Measurements from ENCODE around the gene JAM3.

GRCh38 chr11:134024420-134025081 is 44.3 kb upstream of the JAM3 start:
- TF ChIP-seq CTCF (IDR thresholded peaks at IDR 0.05; ENCODE audit: poor library complexity, severe bottlenecking) (no peak), MXI1 (conservative IDR thresholded peaks at IDR 0.05; ENCODE audit: poor library complexity, severe bottlenecking) (no peak), EZH2 (IDR thresholded peaks at IDR 0.05; ENCODE audit: borderline replicate concordance, insufficient read depth, low read length, poor library complexity, severe bottlenecking) (no peak), REST (IDR thresholded peaks at IDR 0.05; ENCODE audit: borderline replicate concordance) (no peak), RAD21 (conservative IDR thresholded peaks at IDR 0.05) (no peak), POLR2AphosphoS5 (IDR thresholded peaks at IDR 0.05) (no peak), TAF1 (IDR thresholded peaks at IDR 0.05; ENCODE audit: low read depth) (no peak), EP300 (conservative IDR thresholded peaks at IDR 0.05; ENCODE audit: poor library complexity, severe bottlenecking) (no peak), SMC3 (conservative IDR thresholded peaks at IDR 0.05; ENCODE audit: poor library complexity) (no peak)
